Neural progenitor cell (in vitro differentiated cells): ENCODE results near the gene RALGDS. TPM values are rescaled to one million over a fixed set of nuclear protein-coding genes. Genes with fewer than 3 reads are reported as not detected.
A peak's percentile ranks its signal among the peaks of the same experiment; 100 is the strongest.

Experiments
- DNase-seq: peaks from one replicate; pipeline ENCODE4 v3.0.0-alpha.2; 2016; ENCODE audit warnings: low spot score
- H2AFZ ChIP-seq: fragments of 200-600 bp; sonication (generic); replicated peaks from 2 replicates; pipeline ENCODE4 v1.6.1; 2016; ENCODE audit warnings: antibody characterized with exemption
- H3F3A ChIP-seq: fragments of 200-600 bp; sonication (generic); 2 replicates; pipeline ENCODE4 v1.6.1; 2016; ENCODE audit warnings: antibody characterized with exemption, low read depth
- H3K27ac ChIP-seq: fragments of 200-600 bp; sonication (generic); 2 replicates; pipeline ENCODE4 v1.5.1; 2016; ENCODE audit warnings: mild to moderate bottlenecking
- H3K27me3 ChIP-seq: fragments of 200-600 bp; sonication (generic); 2 replicates; pipeline ENCODE4 v1.6.1; 2016; ENCODE audit warnings: mild to moderate bottlenecking, moderate library complexity
- H3K36me3 ChIP-seq: fragments of 200-600 bp; sonication (generic); 2 replicates; pipeline ENCODE4 v1.5.1; 2016
- H3K4me1 ChIP-seq: fragments of 200-600 bp; sonication (generic); 2 replicates; pipeline ENCODE4 v1.6.1; 2016; ENCODE audit warnings: mixed run types
- H3K4me2 ChIP-seq: fragments of 200-600 bp; sonication (generic); 2 replicates; pipeline ENCODE4 v1.6.1; 2016
- H3K4me3 ChIP-seq: fragments of 200-600 bp; sonication (generic); 2 replicates; pipeline ENCODE4 v1.5.1; 2016
- H3K79me2 ChIP-seq: fragments of 200-600 bp; sonication (generic); 2 replicates; pipeline ENCODE4 v1.6.1; 2016; ENCODE audit warnings: low read depth
- H3K9ac ChIP-seq: fragments of 200-600 bp; sonication (generic); 2 replicates; pipeline ENCODE4 v1.6.1; 2016
- H3K9me3 ChIP-seq: fragments of 200-600 bp; sonication (generic); 2 replicates; pipeline ENCODE4 v1.5.1; 2016; ENCODE audit warnings: low read depth
- H4K20me1 ChIP-seq: fragments of 200-600 bp; sonication (generic); 2 replicates; pipeline ENCODE4 v1.6.1; 2016; ENCODE audit warnings: low read depth
- H3K27ac Mint-ChIP-seq: 3 replicates; pipeline ENCODE4 v1.8.0; 2021; ENCODE audit warnings: mixed read lengths
- H3K27me3 Mint-ChIP-seq: 2 replicates; pipeline ENCODE4 v1.8.0; 2022; ENCODE audit warnings: low read depth, mild to moderate bottlenecking, inconsistent platforms, moderate library complexity, mixed read lengths; ENCODE audit not compliant: insufficient read depth
- H3K36me3 Mint-ChIP-seq: 3 replicates; pipeline ENCODE4 v1.8.0; 2021; ENCODE audit warnings: mixed read lengths
- H3K4me1 Mint-ChIP-seq: 3 replicates; pipeline ENCODE4 v1.8.0; 2021; ENCODE audit warnings: mixed read lengths
- H3K4me3 Mint-ChIP-seq: 3 replicates; pipeline ENCODE4 v1.8.0; 2021; ENCODE audit warnings: mild to moderate bottlenecking, moderate library complexity, mixed read lengths
- H3K9me3 Mint-ChIP-seq: 3 replicates; pipeline ENCODE4 v1.8.0; 2020; ENCODE audit warnings: mixed read lengths
- EZH2 ChIP-seq: fragments of 200-600 bp; sonication (generic); IDR thresholded peaks from 2 replicates; pipeline ENCODE4 v1.6.1; 2017; ENCODE audit warnings: antibody characterized with exemption, mild to moderate bottlenecking, moderate library complexity
- EZH2phosphoT487 ChIP-seq: fragments of 200-600 bp; sonication (generic); IDR thresholded peaks from 2 replicates; pipeline ENCODE4 v1.6.1; 2017; ENCODE audit warnings: antibody characterized with exemption
- total RNA-seq: library from RNA; depleted of rRNA; stranded (reverse); fragments of >200 nt; gene quantifications from 2 replicates; pipeline ENCODE4 v1.2.3, GENCODE V29; 2015; ENCODE audit warnings: low replicate concordance
- TF ChIP-seq, protein P1 (sequence below): fragments of 200-600 bp; sonication (generic); IDR thresholded peaks from 2 replicates; pipeline ENCODE4 v1.5.1; 2017; ENCODE audit warnings: antibody characterized with exemption, mild to moderate bottlenecking

Gene RALGDS
- total RNA-seq, 1 donor from 2014 or later = 24.1 TPM

DNA sequence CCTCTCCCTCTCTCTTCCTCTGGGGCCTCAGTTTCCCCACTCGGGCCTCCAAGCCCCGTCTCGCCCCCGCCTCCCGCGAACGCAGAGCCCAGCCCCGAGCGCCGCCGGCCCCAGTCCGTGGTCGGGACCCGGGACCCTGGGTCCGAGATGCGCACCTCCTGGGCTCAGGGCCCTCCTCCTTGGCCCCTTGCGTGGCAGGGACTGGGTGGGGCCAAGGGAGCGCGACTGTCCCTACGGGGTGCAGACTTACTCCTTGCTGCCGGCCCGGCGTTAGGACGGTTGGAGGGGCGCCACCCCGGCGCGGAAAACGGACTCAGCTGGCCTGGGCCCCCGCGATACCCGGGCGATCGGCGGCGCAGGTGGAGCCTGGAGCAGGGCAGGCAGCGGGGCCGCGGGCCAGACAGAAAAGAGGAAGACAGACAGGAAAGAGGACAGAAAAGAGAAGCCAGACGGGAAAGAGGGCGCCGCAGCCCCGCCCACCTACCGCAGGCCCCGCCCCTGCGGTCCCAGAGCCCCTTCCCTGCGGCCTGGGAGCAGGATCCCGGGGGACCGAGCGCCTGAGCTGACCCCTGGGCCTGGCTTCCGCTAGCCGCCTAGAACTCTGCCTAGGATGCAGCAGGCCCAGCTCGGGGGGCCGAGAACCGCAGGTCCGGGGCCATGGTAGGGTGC, 42.6 kb upstream of the RALGDS start, which contains the start of gene GBGT1:
TSS of gene GBGT1 (minus strand) at position 411 of the 669 bp plus-strand sequence. CDS start 1,502 bp downstream, outside the sequence.
- Histone ChIP-seq H3K79me2 (no peaks in the 10 kb centered on the region), H2AFZ (peak within 1 kb of the TSS; percentile 89), H3K9me3 (no peaks in the 10 kb centered on the region), H3K4me2 (peak within 1 kb of the TSS; percentile 82), H3K36me3 (no peaks in the 10 kb centered on the region), H3K4me3 (peak within 1 kb of the TSS; percentile 67), H3K27me3 (peaks cover 47% of the 10 kb centered on the region), H3K4me1 (peaks cover 6% of the 10 kb centered on the region), H4K20me1 (peaks cover 3% of the 10 kb centered on the region), H3F3A (peaks cover 4% of the 10 kb centered on the region), H3K9ac (no peak within 1 kb of the TSS), H3K27ac (no peak within 1 kb of the TSS)
- H3K9me3 Mint-ChIP-seq = no peaks in the 10 kb centered on the region
- TF ChIP-seq EZH2phosphoT487 (no peak), EZH2 (peak; percentile 44)
- TF ChIP-seq, protein P1, sequence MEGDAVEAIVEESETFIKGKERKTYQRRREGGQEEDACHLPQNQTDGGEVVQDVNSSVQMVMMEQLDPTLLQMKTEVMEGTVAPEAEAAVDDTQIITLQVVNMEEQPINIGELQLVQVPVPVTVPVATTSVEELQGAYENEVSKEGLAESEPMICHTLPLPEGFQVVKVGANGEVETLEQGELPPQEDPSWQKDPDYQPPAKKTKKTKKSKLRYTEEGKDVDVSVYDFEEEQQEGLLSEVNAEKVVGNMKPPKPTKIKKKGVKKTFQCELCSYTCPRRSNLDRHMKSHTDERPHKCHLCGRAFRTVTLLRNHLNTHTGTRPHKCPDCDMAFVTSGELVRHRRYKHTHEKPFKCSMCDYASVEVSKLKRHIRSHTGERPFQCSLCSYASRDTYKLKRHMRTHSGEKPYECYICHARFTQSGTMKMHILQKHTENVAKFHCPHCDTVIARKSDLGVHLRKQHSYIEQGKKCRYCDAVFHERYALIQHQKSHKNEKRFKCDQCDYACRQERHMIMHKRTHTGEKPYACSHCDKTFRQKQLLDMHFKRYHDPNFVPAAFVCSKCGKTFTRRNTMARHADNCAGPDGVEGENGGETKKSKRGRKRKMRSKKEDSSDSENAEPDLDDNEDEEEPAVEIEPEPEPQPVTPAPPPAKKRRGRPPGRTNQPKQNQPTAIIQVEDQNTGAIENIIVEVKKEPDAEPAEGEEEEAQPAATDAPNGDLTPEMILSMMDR = no peak
- H3K27me3 Mint-ChIP-seq = peaks cover 8% of the 10 kb centered on the region
- H3K4me3 Mint-ChIP-seq = peak within 1 kb of the TSS; percentile 83
- no peak within 1 kb of the TSS for H3K27ac Mint-ChIP-seq
- peaks cover 8% of the 10 kb centered on the region for H3K4me1 Mint-ChIP-seq
- no peaks in the 10 kb centered on the region for H3K36me3 Mint-ChIP-seq
- peak; percentile 82 for DNase-seq

DNA sequence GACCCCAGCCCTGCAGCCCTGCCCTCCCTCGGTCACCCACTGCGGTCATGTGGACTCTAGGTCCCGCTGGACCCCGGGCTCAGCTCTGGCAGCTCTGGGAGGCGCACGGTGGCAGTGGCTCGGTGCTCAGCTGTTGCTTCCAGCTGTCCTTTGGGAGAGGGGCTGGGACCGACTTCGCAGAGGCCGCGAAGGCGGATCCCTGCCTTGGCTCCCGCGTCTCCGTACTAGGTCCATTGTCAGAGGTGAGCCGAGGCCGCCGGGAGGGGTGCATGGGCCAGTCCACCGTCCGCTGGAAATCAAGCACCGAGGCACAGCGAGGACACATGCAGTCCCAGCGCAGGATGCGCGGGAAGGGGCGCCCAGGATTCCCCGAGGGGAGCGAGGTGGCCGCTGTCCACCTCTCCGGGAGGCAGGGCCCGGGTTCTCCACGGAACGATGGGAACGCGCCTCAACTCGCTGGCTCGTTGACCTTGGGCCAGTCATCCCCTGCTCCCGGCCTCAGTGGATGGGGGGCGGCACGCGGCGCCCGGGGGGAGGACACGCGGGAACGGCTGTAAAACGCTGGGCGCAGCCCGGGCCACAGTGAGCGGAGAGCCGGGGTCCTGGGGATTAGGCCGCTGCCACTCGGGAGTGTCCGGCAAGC, 41.9 kb upstream of the RALGDS start:
- peak; percentile 28 for DNase-seq

DNA sequence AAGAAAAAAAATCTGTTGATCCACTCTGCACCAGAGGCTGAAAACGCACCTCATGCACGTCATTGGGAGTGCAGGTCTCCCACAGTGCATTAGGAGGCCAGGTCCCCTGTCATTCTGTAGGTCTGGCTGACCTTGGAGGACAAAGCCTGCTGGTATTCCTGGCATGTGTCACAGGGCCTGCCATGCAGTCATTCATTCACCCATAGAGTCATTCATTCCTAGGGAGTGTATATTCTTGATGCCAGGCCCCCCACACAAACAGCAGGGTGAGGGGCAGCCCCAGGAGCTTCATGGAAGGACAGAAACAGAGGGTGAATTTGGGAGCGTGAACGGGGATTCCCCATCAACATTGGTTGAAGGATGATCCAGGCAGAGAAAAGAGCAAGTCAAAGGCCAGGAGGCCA, 40.5 kb upstream of the RALGDS start:
- no peaks in the 10 kb centered on the region for H3K36me3 ChIP-seq
- Mint-ChIP-seq H3K36me3 (no peaks in the 10 kb centered on the region), H3K4me1 (peaks cover 8% of the 10 kb centered on the region), H3K4me3 (no peak overlapping the region), H3K9me3 (no peaks in the 10 kb centered on the region), H3K27me3 (peaks cover 10% of the 10 kb centered on the region), H3K27ac (no peak overlapping the region)
- peaks cover 47% of the 10 kb centered on the region for H3K27me3 ChIP-seq
- H2AFZ ChIP-seq = no peak overlapping the region
- H3K4me2 ChIP-seq = no peak overlapping the region
- peaks cover 4% of the 10 kb centered on the region for H3F3A ChIP-seq
- no peak overlapping the region for H3K9ac ChIP-seq
- H4K20me1 ChIP-seq = peaks cover 3% of the 10 kb centered on the region
- H3K9me3 ChIP-seq = no peaks in the 10 kb centered on the region
- no peak overlapping the region for H3K27ac ChIP-seq
- H3K79me2 ChIP-seq = no peaks in the 10 kb centered on the region
- H3K4me3 ChIP-seq = no peak overlapping the region
- DNase-seq = no peak
- no peak for TF ChIP-seq EZH2phosphoT487
- TF ChIP-seq, protein P1 = no peak
- no peak for TF ChIP-seq EZH2
- peaks cover 6% of the 10 kb centered on the region for H3K4me1 ChIP-seq

More for the DNA sequence above, 41.9 kb upstream of the RALGDS start:
- Histone ChIP-seq H4K20me1 (peaks cover 3% of the 10 kb centered on the region), H3K36me3 (no peaks in the 10 kb centered on the region), H3F3A (peaks cover 4% of the 10 kb centered on the region), H3K27ac (no peak overlapping the region), H3K4me3 (peak overlapping the region; percentile 67), H3K9ac (no peak overlapping the region), H3K27me3 (peaks cover 47% of the 10 kb centered on the region), H3K9me3 (no peaks in the 10 kb centered on the region), H3K4me2 (peak overlapping the region; percentile 82), H3K79me2 (no peaks in the 10 kb centered on the region), H3K4me1 (peaks cover 6% of the 10 kb centered on the region), H2AFZ (no peak overlapping the region)
- Mint-ChIP-seq H3K27me3 (peaks cover 10% of the 10 kb centered on the region), H3K27ac (no peak overlapping the region), H3K4me1 (peaks cover 8% of the 10 kb centered on the region), H3K9me3 (no peaks in the 10 kb centered on the region), H3K36me3 (no peaks in the 10 kb centered on the region), H3K4me3 (peak overlapping the region; percentile 41)
- TF ChIP-seq, protein P1 = no peak
- TF ChIP-seq EZH2 = no peak
- no peak for TF ChIP-seq EZH2phosphoT487
